NB4 (cell line): ENCODE measurements around the gene ZNF587B.
"Not testable (repeated sequence)": the region's sequence is repeated elsewhere in the genome, so short reads cannot be mapped to it uniquely, and the experiment has no call there.

Experiments used
- POLR2A ChIP-seq: IDR thresholded peaks from 2 replicates; pipeline ENCODE4 v1.6.1; 2011; ENCODE audit warnings: mild to moderate bottlenecking; ENCODE audit not compliant: insufficient read length; ENCODE audit errors: extremely low read depth
- TF ChIP-seq, protein P1 (sequence below): IDR thresholded peaks from one replicate; pipeline ENCODE4 v1.5.1; 2012; ENCODE audit warnings: low read depth, low read length

- TF ChIP-seq, protein P1, sequence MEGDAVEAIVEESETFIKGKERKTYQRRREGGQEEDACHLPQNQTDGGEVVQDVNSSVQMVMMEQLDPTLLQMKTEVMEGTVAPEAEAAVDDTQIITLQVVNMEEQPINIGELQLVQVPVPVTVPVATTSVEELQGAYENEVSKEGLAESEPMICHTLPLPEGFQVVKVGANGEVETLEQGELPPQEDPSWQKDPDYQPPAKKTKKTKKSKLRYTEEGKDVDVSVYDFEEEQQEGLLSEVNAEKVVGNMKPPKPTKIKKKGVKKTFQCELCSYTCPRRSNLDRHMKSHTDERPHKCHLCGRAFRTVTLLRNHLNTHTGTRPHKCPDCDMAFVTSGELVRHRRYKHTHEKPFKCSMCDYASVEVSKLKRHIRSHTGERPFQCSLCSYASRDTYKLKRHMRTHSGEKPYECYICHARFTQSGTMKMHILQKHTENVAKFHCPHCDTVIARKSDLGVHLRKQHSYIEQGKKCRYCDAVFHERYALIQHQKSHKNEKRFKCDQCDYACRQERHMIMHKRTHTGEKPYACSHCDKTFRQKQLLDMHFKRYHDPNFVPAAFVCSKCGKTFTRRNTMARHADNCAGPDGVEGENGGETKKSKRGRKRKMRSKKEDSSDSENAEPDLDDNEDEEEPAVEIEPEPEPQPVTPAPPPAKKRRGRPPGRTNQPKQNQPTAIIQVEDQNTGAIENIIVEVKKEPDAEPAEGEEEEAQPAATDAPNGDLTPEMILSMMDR = not testable (repeated sequence)
- not testable (repeated sequence) for TF ChIP-seq POLR2A
Measured at GRCh38 chr19:57821501-57821900, 8.6 kb upstream of the ZNF587B start.
